ENCODE data around the gene PELI1.

- no peak for TF ChIP-seq POLR2A (IDR thresholded peaks at IDR 0.05)
- no peak for TF ChIP-seq CTCF (IDR thresholded peaks at IDR 0.05)
- no peak for TF ChIP-seq POLR2AphosphoS5 (IDR thresholded peaks at IDR 0.05)
- no peak for TF ChIP-seq EP300 (IDR thresholded peaks at IDR 0.05)
Measured at GRCh38 chr2:64166637-64167420, 22.6 kb upstream of the PELI1 start.

Measured in upper lobe of left lung (tissue), 4 donors.